Smooth muscle cell (in vitro differentiated cells): ENCODE data around the gene CYFIP1. TPM values are rescaled to one million over a fixed set of nuclear protein-coding genes. Genes with fewer than 3 reads are reported as not detected.

ENCODE experiments used
- DNase-seq: peaks from one replicate; lab custom pipeline; 2025; ENCODE audit not compliant: unreplicated experiment; lab: John Stamatoyannopoulos, UW
- H2AFZ ChIP-seq: fragments of 200-600 bp; sonication (generic); 2 replicates; pipeline ENCODE4 v1.6.0; 2016; ENCODE audit warnings: antibody characterized with exemption, low read depth, mild to moderate bottlenecking
- H3F3A ChIP-seq: fragments of 200-600 bp; sonication (generic); 2 replicates; pipeline ENCODE4 v1.6.0; 2017; ENCODE audit warnings: antibody characterized with exemption, low read depth
- H3K27ac ChIP-seq: fragments of 200-600 bp; sonication (generic); 2 replicates; pipeline ENCODE4 v1.5.1; 2016; ENCODE audit warnings: low read depth, mild to moderate bottlenecking
- H3K27me3 ChIP-seq: fragments of 200-600 bp; sonication (generic); 2 replicates; pipeline ENCODE4 v1.6.1; 2016; ENCODE audit warnings: low read depth, mild to moderate bottlenecking
- H3K36me3 ChIP-seq: fragments of 200-600 bp; sonication (generic); 2 replicates; pipeline ENCODE4 v1.5.1; 2016; ENCODE audit warnings: low read depth
- H3K4me1 ChIP-seq: fragments of 200-600 bp; sonication (generic); 2 replicates; pipeline ENCODE4 v1.5.1; 2016; ENCODE audit warnings: low read depth
- H3K4me2 ChIP-seq: fragments of 200-600 bp; sonication (generic); 2 replicates; pipeline ENCODE4 v1.6.0; 2016; ENCODE audit warnings: mild to moderate bottlenecking
- H3K4me3 ChIP-seq: fragments of 200-600 bp; sonication (generic); 2 replicates; pipeline ENCODE4 v1.5.1; 2016; ENCODE audit warnings: mild to moderate bottlenecking
- H3K79me2 ChIP-seq: fragments of 200-600 bp; sonication (generic); 2 replicates; pipeline ENCODE4 v1.6.0; 2016; ENCODE audit warnings: low read depth, mild to moderate bottlenecking
- H3K9ac ChIP-seq: fragments of 200-600 bp; sonication (generic); 2 replicates; pipeline ENCODE4 v1.6.0; 2016; ENCODE audit warnings: low read depth
- H3K9me3 ChIP-seq: fragments of 200-600 bp; sonication (generic); replicated peaks from 2 replicates; pipeline ENCODE4 v1.5.1; 2016; ENCODE audit warnings: low read depth
- H4K20me1 ChIP-seq: fragments of 200-600 bp; sonication (generic); 2 replicates; pipeline ENCODE4 v1.6.0; 2016; ENCODE audit warnings: low read depth
- CTCF ChIP-seq: fragments of 200-600 bp; sonication (generic); IDR thresholded peaks from 2 replicates; pipeline ENCODE4 v1.5.1; 2017; ENCODE audit warnings: borderline replicate concordance, mild to moderate bottlenecking, antibody characterized with exemption; ENCODE audit not compliant: insufficient read depth, poor library complexity, severe bottlenecking
- WGBS: methylation state at CpG from one replicate; pipeline ENCODE4 v1.1.7; 2016; ENCODE audit warnings: low lambda C conversion rate; 5-methylcytosine and 5-hydroxymethylcytosine counted together
- polyA plus RNA-seq: library from polyadenylated mRNA; unstranded; fragments of >200 nt; fragmentation: Nextera tagmentation; extraction: Ambion mirVana; gene quantifications from 2 replicates; pipeline ENCODE4 v1.2.1, GENCODE V29; 2016
- total RNA-seq: library from RNA; depleted of rRNA; stranded (reverse); fragments of >200 nt; gene quantifications from 2 replicates; pipeline ENCODE4 v1.2.3, GENCODE V29; 2014

Gene CYFIP1
- total and polyA plus RNA-seq, 2 experiments from 2014 or later: 65.2 to 67.6 TPM

- Histone ChIP-seq H2AFZ (no peak overlapping the region), H3K27ac (no peak overlapping the region)
Observed at GRCh38 chr15:22947101-22948000, 32.8 kb downstream of the CYFIP1 start.

GRCh38 chr15:22945071-22945470, 35.1 kb downstream of the CYFIP1 start:
- no peak overlapping the region for H3K9ac ChIP-seq
- 98% methylated on average over 10 of the region's 10 CpGs for WGBS
- H3K9me3 ChIP-seq: no peaks in the 10 kb centered on the region
- DNase-seq: no peak
- no peak overlapping the region for H3K4me3 ChIP-seq
- H3F3A ChIP-seq: no peaks in the 10 kb centered on the region
- H2AFZ ChIP-seq: no peak overlapping the region
- peaks cover 33% of the 10 kb centered on the region for H3K79me2 ChIP-seq
- no peak overlapping the region for H3K4me2 ChIP-seq
- no peak overlapping the region for H3K27ac ChIP-seq
- H3K36me3 ChIP-seq: no peaks in the 10 kb centered on the region
- TF ChIP-seq CTCF: no peak
- H3K27me3 ChIP-seq: no peaks in the 10 kb centered on the region
- peaks cover 6% of the 10 kb centered on the region for H3K4me1 ChIP-seq
- peaks cover 65% of the 10 kb centered on the region for H4K20me1 ChIP-seq

More at GRCh38 chr15:22947101-22948000, 32.8 kb downstream of the CYFIP1 start:
- no peaks in the 10 kb centered on the region for H3K27me3 ChIP-seq
- peaks cover 56% of the 10 kb centered on the region for H3K79me2 ChIP-seq
- TF ChIP-seq CTCF: no peak
- DNase-seq: no peak
- H3K9me3 ChIP-seq: no peaks in the 10 kb centered on the region
- H3K4me3 ChIP-seq: no peak overlapping the region
- peaks cover 73% of the 10 kb centered on the region for H4K20me1 ChIP-seq
- 92% methylated on average over 27 of the region's 27 CpGs for WGBS
- no peak overlapping the region for H3K9ac ChIP-seq
- H3F3A ChIP-seq: no peaks in the 10 kb centered on the region
- no peaks in the 10 kb centered on the region for H3K36me3 ChIP-seq
- H3K4me1 ChIP-seq: peaks cover 6% of the 10 kb centered on the region
- H3K4me2 ChIP-seq: no peak overlapping the region

- peaks cover 29% of the 10 kb centered on the region for H3K79me2 ChIP-seq
- no peak for DNase-seq
- 97% methylated on average over 8 of the region's 8 CpGs for WGBS
- H3K27me3 ChIP-seq: no peaks in the 10 kb centered on the region
- H3K4me2 ChIP-seq: no peak overlapping the region
- no peaks in the 10 kb centered on the region for H3F3A ChIP-seq
- peaks cover 65% of the 10 kb centered on the region for H4K20me1 ChIP-seq
- no peak overlapping the region for H3K9ac ChIP-seq
- peaks cover 5% of the 10 kb centered on the region for H3K4me1 ChIP-seq
- H3K36me3 ChIP-seq: no peaks in the 10 kb centered on the region
- H3K9me3 ChIP-seq: no peaks in the 10 kb centered on the region
- no peak overlapping the region for H3K27ac ChIP-seq
- no peak overlapping the region for H3K4me3 ChIP-seq
- TF ChIP-seq CTCF: no peak
- H2AFZ ChIP-seq: no peak overlapping the region
Observed at GRCh38 chr15:22944651-22945050, 35.5 kb downstream of the CYFIP1 start.

- Histone ChIP-seq H3K79me2 (peaks cover 12% of the 10 kb centered on the region), H3K36me3 (no peaks in the 10 kb centered on the region)
- TF ChIP-seq CTCF: no peak
Observed at GRCh38 chr15:22942877-22943276, 37.3 kb downstream of the CYFIP1 start.

More at GRCh38 chr15:22942877-22943276, 37.3 kb downstream of the CYFIP1 start:
- no peak overlapping the region for H2AFZ ChIP-seq
- DNase-seq: no peak
- peaks cover 48% of the 10 kb centered on the region for H4K20me1 ChIP-seq
- H3K9me3 ChIP-seq: no peaks in the 10 kb centered on the region
- H3K4me3 ChIP-seq: no peak overlapping the region
- H3K4me1 ChIP-seq: no peaks in the 10 kb centered on the region
- H3K9ac ChIP-seq: no peak overlapping the region
- no peak overlapping the region for H3K4me2 ChIP-seq
- no peaks in the 10 kb centered on the region for H3F3A ChIP-seq
- H3K27me3 ChIP-seq: no peaks in the 10 kb centered on the region
- WGBS: 99% methylated on average over 15 of the region's 15 CpGs
- no peak overlapping the region for H3K27ac ChIP-seq
